WERI-Rb-1 (cell line): Measurements from ENCODE around the gene ACVR1B.
"Not testable (repeated sequence)": the region's sequence is repeated elsewhere in the genome, so short reads cannot be mapped to it uniquely, and the experiment has no call there.

ENCODE experiments used
- DNase-seq: peaks from one replicate; pipeline ENCODE4 v3.0.0-alpha.2; 2020
- H3K27ac ChIP-seq: fragments of 250-450 bp; sonication (Bioruptor Pico); 2 replicates; pipeline ENCODE4 v1.5.1; 2020; ENCODE audit warnings: mild to moderate bottlenecking, moderate library complexity
- H3K27me3 ChIP-seq: fragments of 250-450 bp; sonication (Bioruptor Pico); 2 replicates; pipeline ENCODE4 v1.5.1; 2021; ENCODE audit warnings: mild to moderate bottlenecking, low read depth, moderate library complexity; ENCODE audit not compliant: insufficient read depth, severe bottlenecking
- H3K36me3 ChIP-seq: fragments of 250-450 bp; sonication (Bioruptor Pico); 2 replicates; pipeline ENCODE4 v1.5.1; 2020; ENCODE audit warnings: mild to moderate bottlenecking, moderate library complexity
- H3K4me3 ChIP-seq: 2 replicates; pipeline ENCODE4 v1.5.1; 2011; ENCODE audit warnings: low read depth, mild to moderate bottlenecking, control low read depth, low read length
- H3K9me3 ChIP-seq: fragments of 250-450 bp; sonication (Bioruptor Pico); 2 replicates; pipeline ENCODE4 v1.5.1; 2021; ENCODE audit warnings: mild to moderate bottlenecking, moderate library complexity; ENCODE audit not compliant: severe bottlenecking
- TF ChIP-seq, protein P1 (sequence below): IDR thresholded peaks from 2 replicates; pipeline ENCODE4 v1.5.1; 2011; ENCODE audit warnings: low read depth, mild to moderate bottlenecking, control low read depth, inconsistent platforms, low read length

The ACVR1B gene

DNA sequence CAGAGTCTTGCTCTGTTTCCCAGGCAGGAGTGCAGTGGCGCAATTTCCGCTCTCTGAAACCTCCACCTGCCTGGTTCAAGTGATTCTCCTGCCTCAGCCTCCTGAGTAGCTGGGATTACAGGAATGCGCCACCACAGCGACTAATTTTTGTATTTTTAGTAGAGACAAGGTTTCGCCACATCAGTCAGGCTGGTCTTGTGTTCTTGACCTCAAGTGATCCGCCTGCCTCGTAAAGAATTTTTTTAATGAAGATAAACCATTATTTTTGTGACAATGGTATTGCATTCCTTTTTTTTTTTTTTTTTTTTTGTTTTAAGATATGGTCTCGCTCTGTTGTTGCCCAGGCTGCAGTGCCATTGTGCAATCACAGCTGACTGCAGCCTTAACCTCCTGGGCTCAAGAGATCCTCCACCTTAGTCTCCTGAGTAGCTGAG, 25.8 kb downstream of the ACVR1B start:
- DNase-seq, result no peak
- Histone ChIP-seq H3K27ac (no peak overlapping the region), H3K9me3 (no peaks in the 10 kb centered on the region), H3K36me3 (peaks cover 63% of the 10 kb centered on the region), H3K4me3 (no peak overlapping the region), H3K27me3 (no peaks in the 10 kb centered on the region)
- TF ChIP-seq, protein P1, sequence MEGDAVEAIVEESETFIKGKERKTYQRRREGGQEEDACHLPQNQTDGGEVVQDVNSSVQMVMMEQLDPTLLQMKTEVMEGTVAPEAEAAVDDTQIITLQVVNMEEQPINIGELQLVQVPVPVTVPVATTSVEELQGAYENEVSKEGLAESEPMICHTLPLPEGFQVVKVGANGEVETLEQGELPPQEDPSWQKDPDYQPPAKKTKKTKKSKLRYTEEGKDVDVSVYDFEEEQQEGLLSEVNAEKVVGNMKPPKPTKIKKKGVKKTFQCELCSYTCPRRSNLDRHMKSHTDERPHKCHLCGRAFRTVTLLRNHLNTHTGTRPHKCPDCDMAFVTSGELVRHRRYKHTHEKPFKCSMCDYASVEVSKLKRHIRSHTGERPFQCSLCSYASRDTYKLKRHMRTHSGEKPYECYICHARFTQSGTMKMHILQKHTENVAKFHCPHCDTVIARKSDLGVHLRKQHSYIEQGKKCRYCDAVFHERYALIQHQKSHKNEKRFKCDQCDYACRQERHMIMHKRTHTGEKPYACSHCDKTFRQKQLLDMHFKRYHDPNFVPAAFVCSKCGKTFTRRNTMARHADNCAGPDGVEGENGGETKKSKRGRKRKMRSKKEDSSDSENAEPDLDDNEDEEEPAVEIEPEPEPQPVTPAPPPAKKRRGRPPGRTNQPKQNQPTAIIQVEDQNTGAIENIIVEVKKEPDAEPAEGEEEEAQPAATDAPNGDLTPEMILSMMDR, result no peak

DNA sequence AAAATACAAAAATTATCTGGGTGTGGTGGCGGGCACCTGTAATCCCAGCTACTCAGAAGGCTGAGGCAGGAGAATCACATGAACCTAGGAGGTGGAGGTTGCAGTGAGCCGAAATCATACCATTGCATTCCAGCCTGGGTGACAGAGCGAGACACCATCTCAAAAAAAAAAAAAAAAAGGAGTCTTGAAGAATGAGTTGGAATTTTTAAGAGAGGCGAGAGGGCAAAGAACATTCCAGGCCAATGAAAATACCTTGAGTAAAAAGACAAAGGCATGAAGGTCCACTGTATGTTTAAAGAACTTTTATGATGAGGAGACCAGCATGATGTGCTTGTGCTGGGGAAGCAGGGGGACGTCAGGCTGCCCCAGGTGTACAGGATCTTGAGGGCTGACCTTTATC, 27.8 kb downstream of the ACVR1B start:
- H3K9me3 ChIP-seq, H3K4me3 ChIP-seq, DNase-seq, H3K27me3 ChIP-seq, H3K27ac ChIP-seq: not testable (repeated sequence)
- peaks cover 83% of the 10 kb centered on the region for H3K36me3 ChIP-seq

DNA sequence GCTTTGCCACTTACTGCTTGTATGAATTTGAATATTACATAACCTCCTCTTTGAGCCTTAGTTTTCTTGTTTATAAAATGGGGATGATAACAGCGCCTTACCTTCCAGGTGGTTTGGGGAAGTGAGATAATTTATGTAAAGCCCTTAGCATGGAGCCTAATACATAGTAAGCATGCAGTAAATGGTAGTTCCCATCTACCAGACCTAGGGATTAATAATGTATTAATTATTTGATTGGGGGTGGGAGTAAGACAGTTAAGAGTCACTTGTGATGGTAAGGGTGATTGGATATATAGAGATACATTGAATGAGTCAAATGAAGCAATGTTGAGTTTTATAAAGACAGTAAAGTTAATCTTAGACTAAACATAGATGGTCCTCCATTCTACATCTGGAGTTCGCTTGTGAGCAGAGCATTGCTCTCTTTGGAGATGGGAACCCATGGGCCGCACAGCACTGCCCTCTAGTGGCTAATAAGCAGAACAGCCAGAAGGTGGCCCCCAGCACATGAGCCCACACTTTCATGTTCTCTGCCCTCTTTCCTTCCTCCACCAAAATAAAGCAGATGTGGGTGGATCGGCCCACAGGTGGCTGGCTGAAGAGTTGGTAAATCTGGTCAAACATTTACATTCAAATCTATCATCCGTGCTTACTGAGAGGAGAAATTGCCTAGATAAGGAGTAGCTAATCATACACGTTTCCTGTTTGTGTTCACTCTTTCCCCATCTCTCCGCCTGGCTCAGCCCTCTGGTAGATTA, 28.7 kb downstream of the ACVR1B start:
- no peaks in the 10 kb centered on the region for H3K9me3 ChIP-seq
- H3K27ac ChIP-seq, result peak overlapping the region; percentile 24; the same call in 1 of the 2 replicates
- no peak overlapping the region for H3K4me3 ChIP-seq
- TF ChIP-seq, protein P1, result peak; percentile 89
- no peaks in the 10 kb centered on the region for H3K27me3 ChIP-seq
- peak; percentile 53 for DNase-seq
- H3K36me3 ChIP-seq, result peaks cover 90% of the 10 kb centered on the region

DNA sequence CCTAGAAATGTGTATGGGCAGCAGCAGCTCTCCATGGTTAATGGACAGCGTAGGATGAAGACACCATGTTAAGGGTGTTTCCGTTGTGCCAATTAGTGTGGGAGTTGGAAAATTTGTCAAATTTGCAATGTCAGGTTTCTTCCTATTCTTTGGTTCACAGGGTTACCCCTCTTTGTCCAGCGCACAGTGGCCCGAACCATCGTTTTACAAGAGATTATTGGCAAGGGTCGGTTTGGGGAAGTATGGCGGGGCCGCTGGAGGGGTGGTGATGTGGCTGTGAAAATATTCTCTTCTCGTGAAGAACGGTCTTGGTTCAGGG, 29.3 kb downstream of the ACVR1B start:
- Histone ChIP-seq H3K9me3 (no peaks in the 10 kb centered on the region), H3K36me3 (peaks cover 90% of the 10 kb centered on the region), H3K27ac (peak overlapping the region; percentile 24; the same call in 1 of the 2 replicates), H3K4me3 (no peak overlapping the region), H3K27me3 (no peaks in the 10 kb centered on the region)
- no peak for DNase-seq
- TF ChIP-seq, protein P1, result no peak

DNA sequence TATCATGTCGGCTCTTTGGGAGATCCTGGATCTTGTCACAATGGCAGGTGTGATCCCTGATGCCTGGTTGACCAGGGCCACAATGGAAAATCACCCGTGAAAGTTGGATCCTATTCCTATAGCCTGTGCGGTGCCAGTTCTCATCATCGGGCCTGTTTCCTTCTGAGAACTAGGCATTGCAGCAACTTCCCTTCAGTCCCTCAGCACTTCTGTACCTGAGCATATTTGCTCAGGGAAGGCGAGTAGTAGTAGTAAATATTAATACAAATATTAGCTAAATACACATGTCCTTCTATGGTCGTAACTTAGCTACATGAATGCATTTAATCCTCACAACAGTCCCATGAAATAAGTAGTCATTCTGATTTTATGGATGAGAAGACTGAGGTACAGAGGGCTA, 33.2 kb downstream of the ACVR1B start:
- Histone ChIP-seq H3K36me3 (peaks cover 90% of the 10 kb centered on the region), H3K9me3 (no peaks in the 10 kb centered on the region), H3K4me3 (no peak overlapping the region), H3K27ac (no peak overlapping the region; the same call in 1 of the 2 replicates), H3K27me3 (no peaks in the 10 kb centered on the region)
- no peak for DNase-seq
- TF ChIP-seq, protein P1, result no peak

DNA sequence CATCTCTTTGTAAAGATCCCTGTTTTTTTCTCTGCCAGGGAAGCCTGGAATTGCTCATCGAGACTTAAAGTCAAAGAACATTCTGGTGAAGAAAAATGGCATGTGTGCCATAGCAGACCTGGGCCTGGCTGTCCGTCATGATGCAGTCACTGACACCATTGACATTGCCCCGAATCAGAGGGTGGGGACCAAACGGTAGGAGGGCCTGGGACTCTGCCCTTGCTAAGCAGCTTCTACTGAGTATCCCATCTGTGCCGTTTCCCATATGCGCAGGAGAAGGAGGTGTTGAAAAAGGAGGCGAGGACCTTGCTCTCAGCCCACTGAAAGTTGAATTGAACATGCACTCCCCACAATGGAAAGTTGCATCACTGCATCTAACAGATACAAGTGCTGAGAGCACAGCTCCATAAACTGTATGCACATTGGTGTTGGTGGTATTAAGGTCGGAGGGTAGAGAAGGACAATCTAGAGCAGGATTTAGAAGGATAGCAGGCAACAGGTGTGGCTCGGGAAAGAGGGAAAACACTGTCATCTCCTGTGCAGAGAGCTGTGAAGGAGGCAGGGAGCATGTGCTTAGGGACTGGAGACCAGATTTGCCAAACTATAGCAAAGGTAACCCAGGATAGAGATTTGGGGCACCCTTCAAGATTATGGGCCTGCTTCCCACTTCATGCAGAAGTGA, 33.8 kb downstream of the ACVR1B start:
- Histone ChIP-seq H3K4me3 (no peak overlapping the region), H3K36me3 (peaks cover 87% of the 10 kb centered on the region), H3K27me3 (no peaks in the 10 kb centered on the region), H3K27ac (no peak overlapping the region), H3K9me3 (no peaks in the 10 kb centered on the region)
- DNase-seq, result no peak
- TF ChIP-seq, protein P1, result no peak
